NCI-H82 treated with DMSO at 0.1 percent for 48 hours (cell line): Measurements from ENCODE around the gene RALGPS1.

Source experiments
- DNase-seq: peaks from one replicate; lab custom pipeline; 2025; ENCODE audit not compliant: unreplicated experiment; lab: John Stamatoyannopoulos, UW

Gene RALGPS1

GRCh38 chr9:126914458-126915280 is at the start of gene RALGPS1:
RALGPS1 (plus strand) TSS chr9:126914782; CDS start chr9:126962290, 47,508 bp downstream.
- DNase-seq = peak; percentile 83

GRCh38 chr9:126869368-126869767 is 45.2 kb upstream of the RALGPS1 start:
- DNase-seq = no peak

GRCh38 chr9:126872516-126872915 is 42.1 kb upstream of the RALGPS1 start:
- no peak for DNase-seq

GRCh38 chr9:126874546-126875314 is 39.9 kb upstream of the RALGPS1 start:
- no peak for DNase-seq

GRCh38 chr9:126875756-126876510 is 38.6 kb upstream of the RALGPS1 start:
- DNase-seq = no peak

GRCh38 chr9:126876531-126876930 is 38.1 kb upstream of the RALGPS1 start:
- DNase-seq = no peak

GRCh38 chr9:126877418-126877817 is 37.2 kb upstream of the RALGPS1 start:
- DNase-seq = no peak

GRCh38 chr9:126879288-126879687 is 35.3 kb upstream of the RALGPS1 start:
- no peak for DNase-seq

GRCh38 chr9:126880226-126880946 is 34.2 kb upstream of the RALGPS1 start:
- no peak for DNase-seq

GRCh38 chr9:126880947-126881332 is 33.6 kb upstream of the RALGPS1 start:
- DNase-seq = no peak

- peak; percentile 11 for DNase-seq
These were observed 31.8 kb upstream of the RALGPS1 start for GRCh38 chr9:126882746-126883145.

- DNase-seq = peak; percentile 67
These were observed 30.9 kb upstream of the RALGPS1 start for GRCh38 chr9:126883636-126884035.

- DNase-seq = no peak
These were observed 29.4 kb upstream of the RALGPS1 start for GRCh38 chr9:126885131-126885641.

- no peak for DNase-seq
These were observed 28.4 kb upstream of the RALGPS1 start for GRCh38 chr9:126886034-126886822.

GRCh38 chr9:126886897-126887296 is 27.7 kb upstream of the RALGPS1 start:
- DNase-seq = no peak

- DNase-seq = no peak
These were observed 22.9 kb upstream of the RALGPS1 start for GRCh38 chr9:126891676-126892075.

GRCh38 chr9:126893079-126893478 is 21.5 kb upstream of the RALGPS1 start:
- DNase-seq = no peak

GRCh38 chr9:126894052-126894603 is 20.5 kb upstream of the RALGPS1 start:
- DNase-seq = no peak

GRCh38 chr9:126902210-126902609 is 12.4 kb upstream of the RALGPS1 start:
- peak; percentile 67 for DNase-seq
